K562 (cell line): ENCODE results near the gene HPCA. TPM values are rescaled to one million over a fixed set of nuclear protein-coding genes. Genes with fewer than 3 reads are reported as not detected.

Experiments
- ATAC-seq: fragments of 200-7000 bp; cut with Tn5 transposase; 3 replicates; pipeline ENCODE4 v1.9.1; 2020; ENCODE audit warnings: moderate library complexity
- BruUV-seq: library from RNA; stranded (reverse); fragments of 400-500 nt; replicated peaks from 2 replicates; lab custom pipeline; 2021; lab: Mats Ljungman, UMichigan
- CTCF ChIA-PET: fragments of 300-600 bp; formaldehyde crosslinking; extraction: SDS; loops from one replicate; lab custom pipeline; 2021; ENCODE audit warnings: low intra/inter-chr PET ratio; lab: Yijun Ruan, JAX
- POLR2A ChIA-PET: fragments of 300-600, 350-650 bp; sonication (Branson Sonifier 250); formaldehyde crosslinking; extraction: SDS; loops from one replicate; lab custom pipeline; 2021; ENCODE audit warnings: antibody characterized with exemption, inconsistent platforms; lab: Yijun Ruan, JAX
- DNase-seq, 4 experiments: peaks; one replicate each; pipeline versions ENCODE4 v3.0.0 to v3.0.0-alpha.2; 2011 to 2018; ENCODE audit warnings: low spot score in 3 of 4, mixed read lengths in 3 of 4; ENCODE audit errors: extremely low read depth in 1 of 4
- FAIRE-seq: peaks from 2 replicates; lab custom pipeline; 2011; peaks lifted over from hg19 to GRCh38; lab: Jason Lieb, UNC
- H2AFZ ChIP-seq: 2 replicates; pipeline ENCODE4 v1.6.0; 2011; ENCODE audit warnings: low read depth, low read length, control low read depth, inconsistent platforms
- H3K27ac ChIP-seq: fragments of 200-600 bp; 3 replicates; pipeline ENCODE4 v1.8.0; 2011; ENCODE audit warnings: low read depth, mild to moderate bottlenecking, control low read depth, inconsistent platforms, low read length, moderate library complexity, mixed read lengths; ENCODE audit errors: extremely low read depth
- H3K27me3 ChIP-seq, 2 experiments: fragments of 300-600 bp in 1 of 2; 2 replicates in 1 of 2; 3 replicates in 1 of 2; pipeline versions ENCODE4 v1.6.0 to v1.8.0; 2011; ENCODE audit warnings: inconsistent platforms in 2 of 2, low read length in 2 of 2, mild to moderate bottlenecking in 1 of 2, mixed read lengths in 1 of 2, moderate library complexity in 1 of 2; ENCODE audit not compliant: control insufficient read depth in 2 of 2, insufficient read depth in 2 of 2
- H3K36me3 ChIP-seq: fragments of 300-600 bp; 3 replicates; pipeline ENCODE4 v1.8.0; 2011; ENCODE audit warnings: mild to moderate bottlenecking, low read length, inconsistent platforms; ENCODE audit not compliant: control insufficient read depth, insufficient read depth
- H3K4me1 ChIP-seq, 2 experiments: fragments of 200-600 bp in 1 of 2; replicated peaks in 1 of 2; 2 replicates in 1 of 2; 3 replicates in 1 of 2; pipeline versions ENCODE4 v1.5.1 to v1.8.0; 2011; ENCODE audit warnings: inconsistent platforms in 2 of 2, low read length in 2 of 2, mild to moderate bottlenecking in 1 of 2, mixed read lengths in 1 of 2, moderate library complexity in 1 of 2; ENCODE audit not compliant: control insufficient read depth in 2 of 2, insufficient read depth in 2 of 2
- H3K4me2 ChIP-seq: 2 replicates; pipeline ENCODE4 v1.6.1; 2011; ENCODE audit warnings: low read length, control low read depth, inconsistent platforms, mixed read lengths; ENCODE audit not compliant: insufficient read depth
- H3K4me3 ChIP-seq: fragments of 200-600 bp; sonication (generic), shearing (Covaris generic); 2 replicates; pipeline ENCODE4 v1.5.1; 2016; ENCODE audit warnings: control low read depth, inconsistent platforms
- H3K79me2 ChIP-seq: fragments of 200-600 bp; 3 replicates; pipeline ENCODE4 v1.8.0; 2011; ENCODE audit warnings: low read length, inconsistent platforms; ENCODE audit not compliant: control insufficient read depth, insufficient read depth
- H3K9ac ChIP-seq, 2 experiments: 2 replicates each; pipeline versions ENCODE4 v1.6.0 to v1.6.1; 2011; ENCODE audit warnings: low read depth in 2 of 2, low read length in 2 of 2, control low read depth in 1 of 2, inconsistent platforms in 1 of 2, mild to moderate bottlenecking in 1 of 2, mixed read lengths in 1 of 2; ENCODE audit not compliant: insufficient read depth in 1 of 2
- H3K9me1 ChIP-seq: one replicate; pipeline ENCODE4 v1.6.0; 2011; ENCODE audit warnings: inconsistent platforms, mild to moderate bottlenecking, low read length, moderate library complexity; ENCODE audit not compliant: control insufficient read depth, insufficient read depth
- H3K9me3 ChIP-seq: replicated peaks from 2 replicates; pipeline ENCODE4 v1.5.1; 2011; ENCODE audit warnings: low read depth, low read length, inconsistent platforms; ENCODE audit not compliant: control insufficient read depth, insufficient read depth
- H4K20me1 ChIP-seq: replicated peaks from 2 replicates; pipeline ENCODE4 v1.6.1; 2011; ENCODE audit warnings: low read length, inconsistent platforms, mixed read lengths; ENCODE audit not compliant: control insufficient read depth, insufficient read depth
- MTA1 ChIP-seq: fragments of 450-650 bp; IDR thresholded peaks from 2 replicates; pipeline ENCODE4 v1.6.1; 2017; ENCODE audit warnings: borderline replicate concordance
- SOX6 ChIP-seq: fragments of 450-650 bp; IDR thresholded peaks from 2 replicates; pipeline ENCODE4 v1.6.1; 2014; ENCODE audit warnings: mild to moderate bottlenecking
- ZBTB12 ChIP-seq: fragments of 250-450 bp; sonication (Bioruptor Pico); IDR thresholded peaks from 2 replicates; pipeline ENCODE4 v1.4.0; 2020
- ZNF589 ChIP-seq: fragments of 200-800 bp; sonication (Bioruptor generic); IDR thresholded peaks from 2 replicates; pipeline ENCODE4 v1.6.1; 2016; ENCODE audit warnings: low read depth, missing genetic modification characterization, missing compliant biosample characterization
- WGBS: fragments of 100-300 bp; shearing (Covaris generic); methylation state at CpG from one replicate; pipeline ENCODE4 v1.1.6; 2016; ENCODE audit warnings: low coverage, mixed read lengths; ENCODE audit not compliant: insufficient coverage; ENCODE audit errors: missing lambda C conversion rate; 5-methylcytosine and 5-hydroxymethylcytosine counted together
- in situ Hi-C: fragments of 300-500 bp; cut with MboI; formaldehyde crosslinking; loops from 4 replicates; pipeline ENCODE4 v1.15.0; 2018; ENCODE audit warnings: inconsistent platforms, mixed read lengths
- intact Hi-C: fragments of 100-400 bp; cut with micrococcal nuclease; formaldehyde crosslinking; loops from 2 replicates; pipeline ENCODE4 v1.14.2; 2022
- polyA plus RNA-seq, 8 experiments: library from polyadenylated mRNA; depleted of rRNA in 4 of 8; stranded (reverse) in 5 of 8; unstranded in 3 of 8; fragments of >200 nt; fragmentation: Nextera tagmentation in 2 of 8; fragmentation: Illumina TruSeq in 1 of 8; extraction: Ambion mirVana in 2 of 8; extraction: Trizol in 1 of 8; gene quantifications; 2 replicates each; pipeline versions ENCODE4 v1.2.1 to v1.2.3, GENCODE V29; 2011 to 2014; ENCODE audit warnings: inconsistent platforms in 1 of 8, missing spikeins in 1 of 8
- total RNA-seq, 7 experiments: library from RNA; depleted of rRNA in 6 of 7; stranded (reverse); fragments of >200 nt in 6 of 7; fragmentation: Illumina TruSeq in 2 of 7; extraction: Trizol in 2 of 7; gene quantifications; 2 replicates each; pipeline versions ENCODE4 v1.2.1 to v1.2.3, GENCODE V29; 2011 to 2021; ENCODE audit warnings: low replicate concordance in 1 of 7

Gene HPCA
- total and polyA plus RNA-seq, 9 of the 15 experiments (the other 6 are each of a cell fraction or from before 2014, with no cell fraction given), result not detected

GRCh38 chr1:32910319-32910718 is 24.0 kb downstream of the HPCA start (continued):
- TF ChIP-seq ZBTB12 (CRISPR knock-in tag), result no peak
- TF ChIP-seq, all 486 proteins: peak for 3

- POLR2A ChIA-PET, result interaction anchor here (0.6 to 1.0 kb wide), 2 partner anchors 24 to 43 kb away, joined by 3 read pairs; no protein-coding TSS in a partner anchor
- no peak for ATAC-seq
- peaks cover 18 to 30% of the 10 kb centered on the region in 2 experiments for H3K27me3 ChIP-seq
Measured at GRCh38 chr1:32915766-32916706, 29.7 kb downstream of the HPCA start.

More at GRCh38 chr1:32915766-32916706, 29.7 kb downstream of the HPCA start:
- H3K4me2 ChIP-seq, result no peak overlapping the region
- peaks cover 0 to 17% of the 10 kb centered on the region in 2 experiments; a peak in 3 of 5 replicates for H3K4me1 ChIP-seq
- H3K4me3 ChIP-seq, result no peak overlapping the region
- no peak overlapping the region for H2AFZ ChIP-seq
- no peak overlapping the region for H3K27ac ChIP-seq
- WGBS, result 22% methylated on average over 12 of the region's 12 CpGs
- DNase-seq, result no peak
- intact Hi-C loops (no loop called here), in situ Hi-C loops (no loop called here)
- H3K36me3 ChIP-seq, result no peaks in the 10 kb centered on the region
- no peaks in the 10 kb centered on the region for H3K9me1 ChIP-seq
- H3K9me3 ChIP-seq, result no peaks in the 10 kb centered on the region
- H4K20me1 ChIP-seq, result no peaks in the 10 kb centered on the region
- BruUV-seq, result no TSS peak
- CTCF ChIA-PET, result no interaction called here
- H3K79me2 ChIP-seq, result no peaks in the 10 kb centered on the region
- H3K9ac ChIP-seq, result no peak overlapping the region
- no peak for FAIRE-seq
- no peak for TF ChIP-seq ZNF589 (CRISPR knock-in tag)
- no peak for TF ChIP-seq MTA1
- no peak for TF ChIP-seq SOX6
